Ammon's horn (tissue), 1 donor: ENCODE results near the gene DEFB131A.
"Not testable (repeated sequence)": the region's sequence is repeated elsewhere in the genome, so short reads cannot be mapped to it uniquely, and the experiment has no call there.

ENCODE experiments used
- DNase-seq: peaks from one replicate; pipeline ENCODE4 v3.0.0-alpha.2; 2016; ENCODE audit warnings: low spot score

Gene DEFB131A

DNA sequence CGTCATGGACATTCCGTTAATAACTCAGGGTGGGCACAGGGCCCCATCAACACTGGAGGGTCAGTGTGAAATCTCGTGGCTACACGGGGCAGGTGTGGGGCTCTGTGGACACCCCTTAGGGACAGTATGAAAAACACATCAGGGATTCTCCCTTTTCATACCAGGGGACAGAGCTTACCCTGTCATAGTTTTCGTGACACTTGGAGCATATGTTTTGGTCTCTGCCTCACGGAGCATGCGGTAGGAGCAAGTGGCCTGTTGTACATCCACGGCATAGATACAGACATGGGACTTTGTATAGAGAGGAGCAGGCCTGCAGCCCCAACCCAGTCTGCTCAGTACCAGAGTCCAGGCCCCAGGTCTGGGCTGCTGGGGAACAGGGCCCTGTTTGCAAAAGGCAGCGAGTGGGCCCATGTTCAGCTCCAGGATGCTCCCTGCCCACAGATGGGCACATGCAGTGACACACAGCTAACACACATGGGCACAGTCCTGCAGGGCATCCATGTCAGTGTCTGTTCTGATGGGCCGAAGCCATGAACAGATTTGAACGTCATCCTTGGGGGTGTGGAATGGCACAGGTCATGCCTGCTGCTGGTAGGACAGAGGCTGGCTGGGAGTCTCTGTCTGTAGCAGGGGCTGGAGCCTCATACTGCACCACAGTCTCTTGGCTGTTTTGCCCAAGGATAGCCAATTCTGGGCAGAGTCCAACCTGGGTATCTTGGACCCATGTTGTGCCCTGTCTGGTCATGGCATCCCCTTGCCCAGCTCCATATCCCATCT is 50.2 kb downstream of the DEFB131A start:
- not testable (repeated sequence) for DNase-seq

DNA sequence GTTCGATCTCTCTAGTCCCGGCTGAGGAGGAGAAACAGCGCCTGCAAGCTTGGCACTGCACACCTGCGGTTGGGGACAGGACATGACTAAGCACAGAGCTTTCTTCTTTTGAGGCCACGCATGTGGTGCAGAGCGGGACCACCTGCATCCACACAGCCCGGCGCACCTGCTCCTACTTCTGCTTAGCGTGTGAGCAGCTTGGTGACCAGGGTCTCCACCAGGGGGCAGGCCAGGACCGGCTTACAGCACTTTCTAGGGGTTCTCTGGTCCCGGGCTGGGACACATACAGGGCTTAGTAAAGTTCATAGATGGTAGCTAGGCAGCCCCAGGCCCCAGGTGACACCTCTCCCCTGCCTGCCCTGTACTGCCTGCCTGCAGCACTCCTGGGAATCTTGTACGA is 51.2 kb downstream of the DEFB131A start:
- peak; percentile 56 for DNase-seq

DNA sequence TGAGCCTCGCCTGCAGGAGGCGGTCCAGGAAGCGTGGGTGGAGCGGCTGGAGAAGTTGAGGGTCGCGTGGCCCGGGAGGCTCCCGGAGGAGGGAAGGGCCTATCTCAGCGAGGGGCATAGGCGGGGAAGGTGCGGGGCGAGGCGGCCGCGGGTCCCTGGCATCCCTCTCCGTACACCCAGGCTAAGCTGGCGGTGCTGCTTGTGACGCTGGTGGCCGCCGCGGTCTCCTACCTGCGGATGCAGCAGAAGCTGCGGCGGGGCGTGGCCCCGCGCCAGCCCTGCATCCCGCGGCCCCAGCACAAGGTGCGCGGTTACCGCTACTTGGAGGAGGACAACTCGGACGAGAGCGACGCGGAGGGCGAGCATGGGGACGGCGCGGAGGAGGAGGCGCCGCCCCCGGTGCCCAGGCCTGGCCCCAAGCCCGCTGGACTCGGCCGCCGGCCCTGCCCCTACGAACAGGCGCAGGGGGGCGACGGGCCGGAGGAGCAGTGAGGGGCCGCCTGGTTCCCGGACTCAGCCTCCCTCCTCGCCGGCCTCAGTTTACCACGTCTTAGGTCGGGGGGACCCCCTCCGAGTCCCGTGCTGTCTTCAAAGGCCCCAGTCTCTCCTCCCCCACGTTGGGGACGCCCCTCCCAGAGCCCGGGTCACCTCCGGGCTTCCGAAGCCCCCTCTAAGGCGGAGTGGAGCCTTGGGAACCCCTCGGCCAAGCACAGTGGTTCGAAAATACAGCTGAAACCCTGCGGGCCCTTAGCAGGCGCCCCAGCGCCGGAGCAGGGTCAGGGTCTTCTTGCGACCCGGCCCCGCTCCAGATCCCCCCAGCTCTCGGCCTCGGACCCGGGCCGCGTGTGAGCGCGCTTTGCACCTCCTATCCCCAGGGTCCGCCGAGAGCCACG is 53.6 kb downstream of the DEFB131A start:
- not testable (repeated sequence) for DNase-seq

DNA sequence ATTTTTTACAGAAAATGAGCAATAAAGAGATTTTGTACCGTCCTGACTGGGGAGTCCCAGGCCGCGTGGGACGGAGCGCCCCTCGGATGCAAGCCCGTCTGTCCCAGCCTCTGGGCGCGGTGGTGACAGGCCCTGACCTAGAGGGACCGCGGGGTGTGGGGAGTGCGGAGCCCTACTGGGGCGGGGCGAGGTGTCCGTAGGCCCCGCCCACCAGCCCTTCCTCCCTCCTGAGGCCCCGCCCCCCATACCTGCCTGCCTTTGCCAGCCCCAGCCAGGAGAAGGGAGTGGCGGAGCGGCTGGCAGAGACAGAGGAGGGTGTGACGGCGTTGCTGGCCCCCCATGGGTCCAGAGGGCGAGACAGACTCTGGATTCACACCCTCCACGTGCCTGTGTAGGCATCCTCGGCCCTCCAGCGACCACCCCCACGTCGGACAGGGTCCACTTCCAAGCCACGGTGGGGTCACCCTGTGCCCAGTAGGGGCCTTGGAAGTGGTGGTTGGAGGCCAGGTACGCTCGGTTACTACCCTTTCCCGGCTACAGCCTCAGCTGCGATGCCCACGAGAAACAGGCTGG is 54.3 kb downstream of the DEFB131A start:
- DNase-seq, result not testable (repeated sequence)

DNA sequence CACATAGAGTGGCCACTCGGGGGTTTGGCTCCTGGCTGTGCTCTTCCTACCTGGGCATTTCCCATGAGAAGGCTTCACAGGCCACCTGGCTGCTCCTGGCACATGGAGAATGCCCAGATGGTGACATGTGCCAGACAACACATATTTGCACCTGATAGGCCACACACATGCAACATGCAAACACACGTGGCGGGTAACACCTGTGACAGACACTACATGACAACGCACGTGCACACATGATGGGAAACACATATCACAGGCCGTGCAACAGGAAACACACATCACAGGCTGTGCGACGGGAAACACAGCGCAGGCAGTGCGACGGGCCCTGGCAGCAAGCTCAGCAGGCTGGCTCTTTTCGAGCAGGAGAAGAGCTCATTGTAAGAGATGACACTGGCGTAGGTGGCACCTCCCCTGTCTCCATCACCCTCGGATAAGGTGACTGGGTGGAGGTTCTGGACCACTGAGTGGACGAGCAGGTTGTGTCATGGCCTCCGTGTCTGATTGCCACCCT is 55.8 kb downstream of the DEFB131A start:
- DNase-seq, result not testable (repeated sequence)
